Psoas muscle (tissue), 8 donors: ENCODE results near the gene LZIC. TPM values are rescaled to one million over a fixed set of nuclear protein-coding genes. Genes with fewer than 3 reads are reported as not detected.

Experiments used
- ATAC-seq, 4 donors: fragments of 200-7000 bp; cut with Tn5 transposase; one replicate each; pipeline ENCODE4 v1.9.1; 2020; ENCODE audit warnings: moderate library complexity in 3 of 4, mild to moderate bottlenecking in 2 of 4
- DNase-seq, 2 donors: peaks; one replicate each; pipeline ENCODE4 v3.0.0-alpha.2; 2020
- H3K27ac ChIP-seq: fragments of 200-600 bp; one replicate; pipeline ENCODE4 v1.8.0; 2022
- H3K27me3 ChIP-seq, 3 donors: fragments of 200-600 bp in 1 of 3; one replicate each; pipeline versions ENCODE4 v1.6.1 to v1.8.0; 2013 to 2022; ENCODE audit warnings: low read length in 2 of 3, mild to moderate bottlenecking in 2 of 3, moderate library complexity in 1 of 3; ENCODE audit not compliant: insufficient read depth in 3 of 3
- H3K36me3 ChIP-seq, 2 donors: fragments of 200-600 bp in 1 of 2; one replicate each; pipeline versions ENCODE4 v1.6.1 to v1.8.0; 2013 to 2022; ENCODE audit warnings: low read depth in 1 of 2, mild to moderate bottlenecking in 1 of 2, moderate library complexity in 1 of 2; ENCODE audit not compliant: insufficient read depth in 1 of 2
- H3K4me1 ChIP-seq: fragments of 200-600 bp; one replicate; pipeline ENCODE4 v1.8.0; 2022
- H3K4me3 ChIP-seq: fragments of 200-600 bp; one replicate; pipeline ENCODE4 v1.8.0; 2022; ENCODE audit warnings: mild to moderate bottlenecking
- H3K9me3 ChIP-seq: fragments of 200-600 bp; one replicate; pipeline ENCODE4 v1.8.0; 2022
- WGBS, 3 donors: extraction: QIAGEN DNeasy Blood & Tissue Kit; methylation state at CpG; one replicate each; pipeline versions ENCODE4 v1.1.6 to v1.1.7; 2013; 5-methylcytosine and 5-hydroxymethylcytosine counted together
- intact Hi-C, 2 donors: fragments of 100-400 bp; cut with DNase I; formaldehyde crosslinking; loops; one replicate each; pipeline versions ENCODE4 v1.11.0 to v1.14.2; 2022
- polyA plus RNA-seq, 3 donors: library from polyadenylated mRNA; stranded (reverse); fragments of 200-250 nt; gene quantifications; one replicate each; pipeline ENCODE4 v1.2.3, GENCODE V29; 2013
- total RNA-seq, 4 donors: library from RNA; stranded (reverse); fragmentation: NEBNext Ultra II Directional in 2 of 4; extraction: Animal tissue kit (Norgen Biotek cat#: 25700) in 2 of 4; gene quantifications; one replicate each; pipeline versions ENCODE4 v1.2.1 to v1.2.4, GENCODE V29; 2021 to 2023
- TF ChIP-seq, protein P1 (sequence below): fragments of 200-600 bp; IDR thresholded peaks from one replicate; pipeline ENCODE4 v1.8.0; 2022; ENCODE audit warnings: antibody characterized with exemption
- donor health status: healthy with polysubstance abuse.
- donor health status: DM: no; HTN: no; CAD: no; lungs with moderate emphysema.
- donor health status: Bipolar disorder and iron deficiency.
- donor health status: healthy.
- donor health status: DM: yes; HTN: yes; CAD: no.
- donor health status: DM: no; HTN: no; CAD: no.
- donor health status: DM: no; HTN: no; CAD: no.
- donor health status: DM: yes; HTN: yes; CAD: no.

LZIC gene
- total and polyA plus RNA-seq, 7 donors: 17.3 to 37.5 (median 23.3) TPM

DNA sequence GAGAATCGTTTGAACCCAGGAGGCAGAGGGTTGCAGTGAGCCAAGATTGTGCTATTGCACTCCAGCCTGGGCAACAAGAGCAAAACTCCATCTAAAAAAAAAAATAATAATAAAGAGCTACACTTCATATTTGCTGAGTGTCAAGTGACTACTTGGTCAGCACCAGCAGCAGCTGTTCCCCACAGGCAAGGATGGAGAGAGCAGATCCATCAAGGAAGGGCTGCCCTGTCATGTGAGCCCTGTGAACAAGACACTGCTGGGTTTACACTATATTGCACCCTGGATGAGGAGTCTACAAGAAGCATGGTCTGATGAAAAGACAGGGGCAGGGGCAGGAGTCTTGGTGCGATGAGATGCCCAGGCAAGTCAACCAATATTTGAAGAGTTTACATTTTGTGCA is 36.7 kb downstream of the LZIC start:
- no peak for DNase-seq
- peaks cover 23% of the 10 kb centered on the region for H3K4me1 ChIP-seq
- intact Hi-C loops: loop anchor here in 1 of 2 donors (5.0 kb wide), 1 partner anchor 34 kb away; no protein-coding TSS in a partner anchor
- no peak overlapping the region for H3K27ac ChIP-seq
- WGBS, 3 donors: 87 to 95% (median 89%) methylated on average over 2 of the region's 2 CpGs
- no peaks in the 10 kb centered on the region for H3K36me3 ChIP-seq
- H3K27me3 ChIP-seq: no peaks in the 10 kb centered on the region
- H3K4me3 ChIP-seq: no peak overlapping the region
- ATAC-seq: no peak
- TF ChIP-seq, protein P1, sequence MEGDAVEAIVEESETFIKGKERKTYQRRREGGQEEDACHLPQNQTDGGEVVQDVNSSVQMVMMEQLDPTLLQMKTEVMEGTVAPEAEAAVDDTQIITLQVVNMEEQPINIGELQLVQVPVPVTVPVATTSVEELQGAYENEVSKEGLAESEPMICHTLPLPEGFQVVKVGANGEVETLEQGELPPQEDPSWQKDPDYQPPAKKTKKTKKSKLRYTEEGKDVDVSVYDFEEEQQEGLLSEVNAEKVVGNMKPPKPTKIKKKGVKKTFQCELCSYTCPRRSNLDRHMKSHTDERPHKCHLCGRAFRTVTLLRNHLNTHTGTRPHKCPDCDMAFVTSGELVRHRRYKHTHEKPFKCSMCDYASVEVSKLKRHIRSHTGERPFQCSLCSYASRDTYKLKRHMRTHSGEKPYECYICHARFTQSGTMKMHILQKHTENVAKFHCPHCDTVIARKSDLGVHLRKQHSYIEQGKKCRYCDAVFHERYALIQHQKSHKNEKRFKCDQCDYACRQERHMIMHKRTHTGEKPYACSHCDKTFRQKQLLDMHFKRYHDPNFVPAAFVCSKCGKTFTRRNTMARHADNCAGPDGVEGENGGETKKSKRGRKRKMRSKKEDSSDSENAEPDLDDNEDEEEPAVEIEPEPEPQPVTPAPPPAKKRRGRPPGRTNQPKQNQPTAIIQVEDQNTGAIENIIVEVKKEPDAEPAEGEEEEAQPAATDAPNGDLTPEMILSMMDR: no peak
- H3K9me3 ChIP-seq: no peaks in the 10 kb centered on the region

DNA sequence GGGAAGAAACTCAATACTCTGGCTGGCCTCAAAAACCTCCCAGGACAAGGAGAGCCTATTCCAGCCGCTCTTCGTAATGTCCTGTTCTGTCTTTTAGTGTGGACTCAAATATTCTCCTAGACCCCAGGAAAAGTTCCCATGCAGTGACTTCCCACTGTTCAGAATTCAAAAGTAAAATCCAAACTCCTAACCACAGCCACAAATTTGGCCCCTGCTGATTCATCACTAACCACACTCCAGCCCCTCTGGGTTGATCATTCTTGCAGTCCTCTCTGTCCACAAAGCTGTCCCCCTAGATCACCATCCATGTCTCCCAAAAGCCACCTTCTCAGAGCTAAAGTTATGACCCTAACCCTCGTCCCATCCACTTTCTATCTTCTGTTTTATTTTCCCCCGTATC is 38.2 kb downstream of the LZIC start:
- DNase-seq (no peak), ATAC-seq (no peak)
- intact Hi-C loops: loop anchor here in 1 of 2 donors (5.0 kb wide), 1 partner anchor 33 kb away; no protein-coding TSS in a partner anchor
- H3K27ac ChIP-seq: no peak overlapping the region
- H3K4me3 ChIP-seq: no peak overlapping the region
- 49 to 66% (median 66%) methylated on average over 4 of the region's 4 CpGs for WGBS, 3 donors
- H3K27me3 ChIP-seq: no peaks in the 10 kb centered on the region
- H3K4me1 ChIP-seq: peaks cover 29% of the 10 kb centered on the region
- H3K9me3 ChIP-seq: no peaks in the 10 kb centered on the region
- H3K36me3 ChIP-seq: no peaks in the 10 kb centered on the region
- TF ChIP-seq, protein P1: no peak

DNA sequence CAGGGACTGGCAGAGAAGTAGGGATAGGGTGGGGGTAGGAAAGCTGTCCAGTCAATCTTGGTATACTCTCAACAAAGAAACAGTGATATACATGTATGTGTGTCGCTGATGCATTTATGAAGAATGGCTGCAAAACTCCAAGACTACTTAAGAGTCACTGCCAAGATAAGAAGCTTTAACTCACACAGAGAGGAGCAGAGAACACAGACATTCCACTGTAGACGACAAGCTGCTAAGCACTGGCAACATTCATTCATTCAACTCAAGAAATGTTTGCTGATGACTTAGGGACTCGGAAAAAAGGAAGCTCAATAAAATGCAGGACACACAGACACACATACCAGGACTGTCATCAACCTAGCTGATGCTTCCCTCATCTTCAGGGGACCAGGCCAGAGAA is 38.6 kb downstream of the LZIC start:
- DNase-seq (no peak), ATAC-seq (no peak)
- WGBS, 3 donors: 46 to 76% (median 64%) methylated on average over 3 of the region's 3 CpGs
- Histone ChIP-seq H3K4me1 (peaks cover 29% of the 10 kb centered on the region), H3K4me3 (no peak overlapping the region), H3K9me3 (no peaks in the 10 kb centered on the region), H3K36me3 (no peaks in the 10 kb centered on the region), H3K27ac (no peak overlapping the region), H3K27me3 (no peaks in the 10 kb centered on the region)
- TF ChIP-seq, protein P1: no peak
- intact Hi-C loops: no loop called here

DNA sequence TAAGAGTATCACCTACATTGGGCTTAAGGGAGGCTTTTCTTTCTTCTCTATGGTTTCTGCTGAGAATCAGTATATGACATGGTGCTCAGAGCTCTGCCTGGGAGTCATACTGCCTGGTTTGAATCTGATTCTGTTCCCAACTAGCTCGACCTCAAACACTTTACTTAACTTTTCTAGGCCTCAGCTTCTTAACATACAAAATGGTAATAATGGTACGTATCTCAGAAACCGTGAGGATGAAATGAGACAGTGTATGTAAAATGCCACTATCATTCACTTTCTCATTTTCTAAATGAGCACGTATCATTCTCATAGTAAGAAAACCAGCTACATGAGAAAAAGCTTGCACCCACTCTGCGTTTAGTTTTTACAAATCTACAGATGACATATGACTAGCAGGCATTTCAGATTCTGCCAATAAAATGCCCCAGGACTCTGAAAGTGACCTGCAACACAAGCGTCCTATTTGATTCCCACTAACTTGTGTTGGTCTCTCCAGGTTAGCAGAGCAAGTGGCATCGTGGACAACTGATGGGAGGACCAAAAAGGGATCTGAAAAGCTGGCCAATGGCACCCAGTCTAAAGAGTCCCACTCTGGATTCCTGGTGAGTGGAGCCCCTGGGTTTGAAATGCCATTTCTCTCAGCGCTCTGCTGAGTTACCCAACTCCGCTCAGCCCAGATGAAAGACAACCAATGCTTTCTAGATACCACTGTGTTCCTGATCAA is 39.2 kb downstream of the LZIC start:
- intact Hi-C loops: no loop called here
- Histone ChIP-seq H3K36me3 (no peaks in the 10 kb centered on the region), H3K27me3 (no peaks in the 10 kb centered on the region), H3K9me3 (no peaks in the 10 kb centered on the region), H3K4me3 (no peak overlapping the region), H3K27ac (no peak overlapping the region), H3K4me1 (peaks cover 25% of the 10 kb centered on the region)
- WGBS, 3 donors: 83 to 92% (median 89%) methylated on average over 9 of the region's 9 CpGs
- ATAC-seq: no peak
- DNase-seq: no peak
- TF ChIP-seq, protein P1: no peak

DNA sequence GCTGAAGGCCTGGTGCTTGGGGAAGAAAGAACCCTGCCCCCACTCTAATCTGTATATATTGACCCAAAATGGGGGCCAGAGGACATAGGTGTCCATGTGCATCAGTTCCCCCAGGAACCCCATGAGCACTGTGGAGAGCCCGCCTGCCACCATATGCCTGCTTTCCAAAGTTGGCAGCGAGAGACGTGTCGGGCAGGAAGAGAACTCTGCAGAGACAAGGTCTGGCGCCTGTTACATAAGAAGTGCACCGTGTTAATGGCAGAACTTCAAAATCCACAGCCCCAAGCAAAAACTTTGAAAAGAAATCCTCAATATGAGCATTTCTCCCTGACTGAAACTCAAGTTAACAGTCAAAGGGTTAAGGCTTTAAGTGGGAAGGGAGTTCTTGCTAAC is 41.1 kb downstream of the LZIC start:
- peak overlapping the region; percentile 61 for H3K27ac ChIP-seq
- peaks cover 26% of the 10 kb centered on the region for H3K4me1 ChIP-seq
- peak in 1 of 4 donors; percentile 5 for ATAC-seq

More for the DNA sequence above, 41.1 kb downstream of the LZIC start:
- intact Hi-C loops: no loop called here
- no peaks in the 10 kb centered on the region for H3K9me3 ChIP-seq
- 32 to 54% (median 47%) methylated on average over 6 of the region's 6 CpGs for WGBS, 3 donors
- H3K4me3 ChIP-seq: no peak overlapping the region
- TF ChIP-seq, protein P1: no peak
- no peaks in the 10 kb centered on the region for H3K27me3 ChIP-seq
- H3K36me3 ChIP-seq: no peaks in the 10 kb centered on the region
- no peak for DNase-seq
